Colonic mucosa (tissue), 4 donors: ENCODE results near the gene EYS. TPM values are rescaled to one million over a fixed set of nuclear protein-coding genes. Genes with fewer than 3 reads are reported as not detected.

ENCODE experiments used
- DNase-seq: peaks from one replicate; pipeline ENCODE4 v3.0.0-alpha.2; 2020
- H3K27ac ChIP-seq: fragments of 200-600 bp; one replicate; pipeline ENCODE4 v1.8.0; 2021
- H3K27me3 ChIP-seq: fragments of 200-600 bp; one replicate; pipeline ENCODE4 v1.8.0; 2021
- H3K36me3 ChIP-seq: fragments of 200-600 bp; one replicate; pipeline ENCODE4 v1.8.0; 2021
- H3K4me1 ChIP-seq: fragments of 200-600 bp; one replicate; pipeline ENCODE4 v1.8.0; 2021; ENCODE audit warnings: mild to moderate bottlenecking
- H3K4me3 ChIP-seq: fragments of 200-600 bp; one replicate; pipeline ENCODE4 v1.8.0; 2021
- H3K9ac ChIP-seq, 2 donors: one replicate each; pipeline ENCODE4 v1.7.0; 2013; ENCODE audit warnings: control low read depth in 2 of 2, low read depth in 2 of 2, low read length in 2 of 2
- H3K9me3 ChIP-seq: fragments of 200-600 bp; one replicate; pipeline ENCODE4 v1.8.0; 2021
- CTCF ChIP-seq: fragments of 200-600 bp; IDR thresholded peaks from one replicate; pipeline ENCODE4 v1.8.0; 2022; ENCODE audit warnings: antibody characterized with exemption, mild to moderate bottlenecking
- intact Hi-C: fragments of 100-400 bp; cut with DNase I; formaldehyde crosslinking; loops from one replicate; pipeline ENCODE4 v1.14.1; 2022
- total RNA-seq, 2 donors: library from RNA; stranded (reverse); fragmentation: NEBNext Ultra II Directional in 1 of 2; extraction: Animal tissue kit (Norgen Biotek cat#: 25700) in 1 of 2; gene quantifications; one replicate each; pipeline ENCODE4 v1.2.1, GENCODE V29; 2021
- donor health status: healthy.
- donor health status: DM: no; HTN: no; CAD: no.
- donor health status: DM: no; HTN: no; CAD: no.

Gene EYS
- total RNA-seq, 2 donors from 2014 or later, result 0.64 to 0.82 TPM

GRCh38 chr6:64945450-64945849 lies 761.6 kb downstream of the EYS start:
- Histone ChIP-seq H3K36me3 (no peaks in the 10 kb centered on the region), H3K27me3 (no peaks in the 10 kb centered on the region), H3K9ac (no peak overlapping the region), H3K27ac (no peak overlapping the region), H3K9me3 (no peaks in the 10 kb centered on the region), H3K4me3 (no peak overlapping the region), H3K4me1 (no peaks in the 10 kb centered on the region)
- DNase-seq, result no peak
- no peak for TF ChIP-seq CTCF
- intact Hi-C loops, result no loop called here

GRCh38 chr6:64932486-64932885 lies 774.5 kb downstream of the EYS start:
- intact Hi-C loops, result no loop called here
- Histone ChIP-seq H3K27ac (no peak overlapping the region), H3K9ac (no peak overlapping the region), H3K27me3 (no peaks in the 10 kb centered on the region), H3K9me3 (no peaks in the 10 kb centered on the region), H3K36me3 (no peaks in the 10 kb centered on the region), H3K4me3 (no peak overlapping the region), H3K4me1 (no peaks in the 10 kb centered on the region)
- DNase-seq, result no peak
- no peak for TF ChIP-seq CTCF

GRCh38 chr6:64930681-64931080 lies 776.3 kb downstream of the EYS start:
- Histone ChIP-seq H3K4me1 (no peaks in the 10 kb centered on the region), H3K27me3 (no peaks in the 10 kb centered on the region), H3K9me3 (no peaks in the 10 kb centered on the region), H3K36me3 (no peaks in the 10 kb centered on the region), H3K4me3 (no peak overlapping the region), H3K27ac (no peak overlapping the region), H3K9ac (no peak overlapping the region)
- TF ChIP-seq CTCF, result no peak
- intact Hi-C loops, result no loop called here
- DNase-seq, result no peak

GRCh38 chr6:64926051-64926450 lies 781.0 kb downstream of the EYS start:
- no peaks in the 10 kb centered on the region for H3K36me3 ChIP-seq
- no peak for DNase-seq
- no peak overlapping the region for H3K4me3 ChIP-seq
- intact Hi-C loops, result no loop called here
- no peak overlapping the region for H3K9ac ChIP-seq
- TF ChIP-seq CTCF, result no peak
- H3K27ac ChIP-seq, result no peak overlapping the region
- H3K4me1 ChIP-seq, result no peaks in the 10 kb centered on the region
- H3K27me3 ChIP-seq, result no peaks in the 10 kb centered on the region
- H3K9me3 ChIP-seq, result no peaks in the 10 kb centered on the region

- Histone ChIP-seq H3K4me3 (no peak overlapping the region), H3K9me3 (no peaks in the 10 kb centered on the region), H3K4me1 (no peaks in the 10 kb centered on the region), H3K36me3 (no peaks in the 10 kb centered on the region), H3K27ac (no peak overlapping the region), H3K27me3 (no peaks in the 10 kb centered on the region), H3K9ac (no peak overlapping the region)
- no peak for TF ChIP-seq CTCF
- intact Hi-C loops, result no loop called here
- DNase-seq, result no peak
These were observed 786.8 kb downstream of the EYS start for GRCh38 chr6:64920257-64920656.

GRCh38 chr6:64914124-64914523 lies 792.9 kb downstream of the EYS start:
- Histone ChIP-seq H3K9ac (no peak overlapping the region), H3K27me3 (no peaks in the 10 kb centered on the region), H3K9me3 (no peaks in the 10 kb centered on the region), H3K36me3 (no peaks in the 10 kb centered on the region), H3K4me1 (no peaks in the 10 kb centered on the region), H3K4me3 (no peak overlapping the region), H3K27ac (no peak overlapping the region)
- intact Hi-C loops, result no loop called here
- no peak for DNase-seq
- no peak for TF ChIP-seq CTCF
